GM12875 (cell line): ENCODE data around the gene CNTNAP2.

Source experiments
- H3K4me3 ChIP-seq: one replicate; pipeline ENCODE4 v1.5.1; 2011; ENCODE audit warnings: low read depth, low read length, control low read depth
- CTCF ChIP-seq: IDR thresholded peaks from 2 replicates; pipeline ENCODE4 v1.5.1; 2011; ENCODE audit warnings: low read depth, mild to moderate bottlenecking, control low read depth, inconsistent platforms, low read length, moderate library complexity, borderline replicate concordance; ENCODE audit not compliant: insufficient read depth

CNTNAP2 gene

DNA sequence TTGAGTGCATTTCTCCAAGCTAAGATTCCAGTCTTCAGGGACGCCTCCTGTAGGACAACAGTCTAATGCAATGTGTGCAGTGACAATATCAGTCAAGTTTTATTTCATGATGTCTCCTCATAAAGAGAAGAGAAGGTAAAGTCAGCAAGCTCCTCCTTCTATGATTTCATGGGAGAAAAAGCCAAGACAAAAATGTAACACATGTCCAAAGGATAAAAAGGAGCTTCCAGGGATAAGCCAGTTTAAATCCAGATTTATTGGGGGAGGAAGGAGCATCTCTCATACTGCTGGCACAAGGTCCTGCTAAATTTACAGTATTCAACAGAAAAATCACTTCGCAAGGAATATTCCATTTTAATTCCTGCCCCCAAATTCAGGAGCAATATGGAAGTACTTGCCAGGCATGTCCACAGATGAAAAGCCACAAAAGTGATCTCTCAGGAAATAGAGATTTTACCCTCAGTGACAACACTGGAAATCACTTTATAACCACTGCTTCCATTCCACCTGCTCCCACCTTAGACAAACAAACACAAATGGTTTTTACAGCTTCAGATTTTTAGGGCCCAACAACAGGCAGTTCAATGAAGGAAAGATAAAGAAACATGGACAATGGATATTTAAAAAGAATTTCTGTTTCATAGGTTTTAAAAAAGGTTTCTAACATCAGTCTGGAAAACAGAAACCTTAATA, 1796.5 kb downstream of the CNTNAP2 start:
- no peak for TF ChIP-seq CTCF
- no peak overlapping the region for H3K4me3 ChIP-seq

DNA sequence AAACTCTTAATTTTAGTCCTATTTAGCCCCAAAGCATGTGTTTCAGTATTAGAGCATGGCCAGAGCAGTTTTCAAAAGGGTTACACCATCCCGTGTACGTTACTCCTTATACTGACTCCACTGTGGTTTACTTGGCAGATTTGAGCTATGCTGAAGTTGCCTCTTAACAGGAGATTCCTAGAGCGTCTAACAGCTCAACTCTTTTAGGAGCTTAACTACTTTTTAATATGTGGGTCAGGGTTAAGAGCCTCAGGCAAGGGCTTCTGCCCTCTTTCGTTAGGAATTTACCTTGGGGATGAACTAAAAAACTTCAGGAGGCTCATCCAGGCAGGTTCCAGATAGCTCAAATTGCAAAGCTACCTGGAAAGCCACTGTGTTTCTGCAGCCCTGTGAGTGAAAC, 1799.2 kb downstream of the CNTNAP2 start:
- H3K4me3 ChIP-seq, result no peak overlapping the region
- TF ChIP-seq CTCF, result no peak

GRCh38 chr7:147916573-147916972, 1800.0 kb downstream of the CNTNAP2 start:
- TF ChIP-seq CTCF, result no peak
- no peak overlapping the region for H3K4me3 ChIP-seq

- H3K4me3 ChIP-seq, result no peak overlapping the region
- TF ChIP-seq CTCF, result no peak
These were observed 1807.2 kb downstream of the CNTNAP2 start for GRCh38 chr7:147923841-147924240.

- no peak overlapping the region for H3K4me3 ChIP-seq
- no peak for TF ChIP-seq CTCF
These were observed 1820.8 kb downstream of the CNTNAP2 start for GRCh38 chr7:147937428-147937827.

- TF ChIP-seq CTCF, result no peak
- no peak overlapping the region for H3K4me3 ChIP-seq
These were observed 1824.8 kb downstream of the CNTNAP2 start for GRCh38 chr7:147941381-147941780.

GRCh38 chr7:147944321-147944720, 1827.7 kb downstream of the CNTNAP2 start:
- TF ChIP-seq CTCF, result no peak
- H3K4me3 ChIP-seq, result no peak overlapping the region
